ENCODE data around the gene EHD2.
"Not testable (repeated sequence)": the region's sequence is repeated elsewhere in the genome, so short reads cannot be mapped to it uniquely, and the experiment has no call there.

Gene EHD2

DNA sequence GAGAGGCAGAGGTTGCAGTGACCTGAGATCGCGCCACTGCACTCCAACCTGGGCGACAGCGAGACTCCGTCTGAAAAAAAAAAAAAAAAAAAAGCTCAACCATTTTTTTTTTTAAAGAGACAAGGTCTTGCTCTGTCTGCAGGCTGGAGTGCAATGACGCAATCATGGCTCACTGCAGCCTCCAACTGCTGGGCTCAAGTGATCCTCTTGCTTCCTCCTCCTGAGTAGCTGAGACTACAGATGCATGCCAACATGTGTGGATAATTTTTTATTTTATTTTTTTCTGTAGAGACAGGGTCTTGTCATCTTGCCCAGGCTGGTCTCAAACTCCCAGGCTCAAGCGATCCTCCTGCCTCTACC is 10.3 kb downstream of the EHD2 start:
- DNase-seq (ENCODE audit: low read depth): peak; percentile 78
- H3K4me3 ChIP-seq (ENCODE audit: control insufficient read depth, low read depth, low read length): no peak overlapping the region; the same call in 1 of the 2 replicates
- TF ChIP-seq, protein P1, sequence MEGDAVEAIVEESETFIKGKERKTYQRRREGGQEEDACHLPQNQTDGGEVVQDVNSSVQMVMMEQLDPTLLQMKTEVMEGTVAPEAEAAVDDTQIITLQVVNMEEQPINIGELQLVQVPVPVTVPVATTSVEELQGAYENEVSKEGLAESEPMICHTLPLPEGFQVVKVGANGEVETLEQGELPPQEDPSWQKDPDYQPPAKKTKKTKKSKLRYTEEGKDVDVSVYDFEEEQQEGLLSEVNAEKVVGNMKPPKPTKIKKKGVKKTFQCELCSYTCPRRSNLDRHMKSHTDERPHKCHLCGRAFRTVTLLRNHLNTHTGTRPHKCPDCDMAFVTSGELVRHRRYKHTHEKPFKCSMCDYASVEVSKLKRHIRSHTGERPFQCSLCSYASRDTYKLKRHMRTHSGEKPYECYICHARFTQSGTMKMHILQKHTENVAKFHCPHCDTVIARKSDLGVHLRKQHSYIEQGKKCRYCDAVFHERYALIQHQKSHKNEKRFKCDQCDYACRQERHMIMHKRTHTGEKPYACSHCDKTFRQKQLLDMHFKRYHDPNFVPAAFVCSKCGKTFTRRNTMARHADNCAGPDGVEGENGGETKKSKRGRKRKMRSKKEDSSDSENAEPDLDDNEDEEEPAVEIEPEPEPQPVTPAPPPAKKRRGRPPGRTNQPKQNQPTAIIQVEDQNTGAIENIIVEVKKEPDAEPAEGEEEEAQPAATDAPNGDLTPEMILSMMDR (IDR thresholded peaks at IDR 0.05; ENCODE audit: control insufficient read depth, insufficient read depth, low read depth, low read length, missing control alignments): no peak

- TF ChIP-seq, protein P1 (IDR thresholded peaks at IDR 0.05; ENCODE audit: control insufficient read depth, insufficient read depth, low read depth, low read length, missing control alignments): no peak
- no peak for DNase-seq (ENCODE audit: low read depth)
- no peak overlapping the region for H3K4me3 ChIP-seq (ENCODE audit: control insufficient read depth, low read depth, low read length)
These were observed 12.7 kb downstream of the EHD2 start for GRCh38 chr19:47725759-47726401.

DNA sequence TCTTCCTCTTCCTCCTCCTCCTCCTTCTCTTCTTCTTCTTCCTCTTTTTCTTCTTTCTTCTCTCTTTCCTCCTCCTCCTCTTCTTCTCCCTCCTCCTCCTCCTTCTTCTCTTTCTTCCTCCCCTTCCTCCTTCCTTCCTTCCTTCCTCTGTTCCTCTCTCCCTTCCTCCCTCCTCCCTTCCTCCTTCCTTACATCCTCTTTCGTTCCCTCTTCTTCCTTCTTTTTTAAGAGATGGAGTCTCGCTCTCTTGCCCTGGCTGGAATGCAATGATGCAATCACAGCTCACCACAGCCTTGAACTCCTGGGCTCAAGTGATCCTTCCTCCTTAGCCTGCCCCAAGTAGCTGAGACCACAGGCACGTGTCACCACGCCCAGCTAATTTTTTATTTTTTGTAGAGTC is 13.2 kb downstream of the EHD2 start:
- TF ChIP-seq, protein P1 (IDR thresholded peaks at IDR 0.05; ENCODE audit: control insufficient read depth, insufficient read depth, low read depth, low read length, missing control alignments): no peak
- no peak overlapping the region for H3K4me3 ChIP-seq (ENCODE audit: control insufficient read depth, low read depth, low read length)
- no peak for DNase-seq (ENCODE audit: low read depth)

- not testable (repeated sequence) for DNase-seq (ENCODE audit: low read depth); H3K4me3 ChIP-seq (ENCODE audit: control insufficient read depth, low read depth, low read length)
These were observed 15.1 kb downstream of the EHD2 start for GRCh38 chr19:47728295-47728694.

GRCh38 chr19:47729468-47729798 is 16.2 kb downstream of the EHD2 start:
- H3K4me3 ChIP-seq (ENCODE audit: control insufficient read depth, low read depth, low read length): no peak overlapping the region
- TF ChIP-seq, protein P1 (IDR thresholded peaks at IDR 0.05; ENCODE audit: control insufficient read depth, insufficient read depth, low read depth, low read length, missing control alignments): no peak
- no peak for DNase-seq (ENCODE audit: low read depth)

DNA sequence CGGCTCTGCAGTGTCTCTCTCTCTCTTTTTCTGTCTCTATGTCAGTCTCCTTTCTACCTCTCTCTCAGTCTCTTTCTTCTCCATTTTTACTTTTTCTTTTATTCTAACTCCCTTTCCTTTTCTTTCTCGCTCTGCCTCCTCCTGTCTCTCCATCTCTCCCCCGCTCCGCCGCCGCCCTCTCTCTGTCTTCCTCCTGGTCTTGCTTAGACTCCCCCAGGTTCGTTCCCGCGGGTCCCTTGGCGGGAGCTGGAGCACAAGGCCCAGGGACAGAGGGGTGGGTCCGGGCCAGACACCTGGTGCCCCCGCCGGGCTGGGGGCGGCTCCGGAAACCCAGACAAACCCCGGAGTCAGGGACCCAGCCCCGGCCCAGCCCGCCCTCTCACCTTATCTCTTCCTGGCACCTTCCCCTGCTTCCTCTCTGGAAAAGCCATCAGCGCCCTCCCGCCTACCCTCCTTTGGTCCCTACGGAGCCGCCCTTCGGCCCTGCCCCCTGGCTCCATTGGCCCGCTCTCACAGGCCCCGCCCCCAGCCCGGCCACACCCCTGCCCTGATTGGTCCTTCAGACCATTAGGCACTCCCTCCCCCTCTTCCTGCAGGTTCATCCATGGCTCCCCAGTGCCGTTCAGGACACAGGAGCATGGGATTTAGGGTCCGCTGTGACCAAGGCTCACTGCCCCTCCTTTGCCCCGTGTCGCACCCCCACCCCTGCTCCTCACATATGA is 16.7 kb downstream of the EHD2 start:
- TF ChIP-seq, protein P1 (IDR thresholded peaks at IDR 0.05; ENCODE audit: control insufficient read depth, insufficient read depth, low read depth, low read length, missing control alignments): no peak
- no peak for DNase-seq (ENCODE audit: low read depth)
- H3K4me3 ChIP-seq (ENCODE audit: control insufficient read depth, low read depth, low read length): no peak overlapping the region

DNA sequence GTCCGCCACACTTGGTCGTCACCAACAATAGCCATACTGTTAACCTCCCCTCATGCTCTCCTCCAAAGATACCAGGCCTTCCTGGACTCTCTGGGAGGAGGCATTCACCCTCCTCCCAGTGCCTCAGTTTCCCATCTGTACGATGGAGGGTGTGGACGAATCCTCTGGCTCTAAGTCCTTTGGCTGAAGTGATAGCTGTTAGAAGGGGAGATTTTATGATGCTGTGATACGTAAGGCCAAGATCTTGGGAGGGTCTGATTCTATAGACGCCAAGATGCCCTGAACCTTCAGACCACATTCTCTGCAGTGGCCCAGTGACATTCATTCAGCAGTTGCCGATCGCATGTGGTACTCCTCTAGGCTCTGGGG is 17.3 kb downstream of the EHD2 start:
- no peak overlapping the region for H3K4me3 ChIP-seq (ENCODE audit: control insufficient read depth, low read depth, low read length)
- no peak for DNase-seq (ENCODE audit: low read depth)
- TF ChIP-seq, protein P1 (IDR thresholded peaks at IDR 0.05; ENCODE audit: control insufficient read depth, insufficient read depth, low read depth, low read length, missing control alignments): no peak

Data from AG09309 (cell line).